Activated CD4-positive, alpha-beta T cell treated with anti-CD3 and anti-CD28 coated beads, Interleukin-2, amount 50 U/mL, for 1 hour (primary cell): ENCODE data around the gene PADI2.

Experiments used
- DNase-seq: peaks from one replicate; pipeline ENCODE4 v3.0.0-alpha.2; 2020

Gene PADI2

GRCh38 chr1:17112076-17112475, 7.2 kb downstream of the PADI2 start:
- no peak for DNase-seq

GRCh38 chr1:17110555-17110926, 8.7 kb downstream of the PADI2 start:
- DNase-seq, result no peak

- no peak for DNase-seq
Measured at GRCh38 chr1:17109892-17110554, 9.2 kb downstream of the PADI2 start.

- no peak for DNase-seq
Measured at GRCh38 chr1:17108786-17109185, 10.5 kb downstream of the PADI2 start.

GRCh38 chr1:17108360-17108759, 10.9 kb downstream of the PADI2 start:
- DNase-seq, result no peak

GRCh38 chr1:17104782-17105181, 14.5 kb downstream of the PADI2 start:
- DNase-seq, result no peak

- DNase-seq, result no peak
Measured at GRCh38 chr1:17102232-17102631, 17.0 kb downstream of the PADI2 start.

- no peak for DNase-seq
Measured at GRCh38 chr1:17101261-17101660, 18.0 kb downstream of the PADI2 start.

GRCh38 chr1:17099616-17100340, 19.5 kb downstream of the PADI2 start:
- no peak for DNase-seq

GRCh38 chr1:17098446-17099317, 20.6 kb downstream of the PADI2 start:
- DNase-seq, result no peak

- DNase-seq, result no peak
Measured at GRCh38 chr1:17097787-17098186, 21.5 kb downstream of the PADI2 start.

GRCh38 chr1:17097147-17097546, 22.1 kb downstream of the PADI2 start:
- DNase-seq, result no peak

- no peak for DNase-seq
Measured at GRCh38 chr1:17096584-17096983, 22.7 kb downstream of the PADI2 start.

- DNase-seq, result no peak
Measured at GRCh38 chr1:17095141-17095540, 24.1 kb downstream of the PADI2 start.

- DNase-seq, result no peak
Measured at GRCh38 chr1:17094664-17095063, 24.6 kb downstream of the PADI2 start.

GRCh38 chr1:17093822-17094393, 25.3 kb downstream of the PADI2 start:
- no peak for DNase-seq

GRCh38 chr1:17091252-17091651, 28.0 kb downstream of the PADI2 start:
- no peak for DNase-seq

- DNase-seq, result no peak
Measured at GRCh38 chr1:17089506-17089905, 29.7 kb downstream of the PADI2 start.

GRCh38 chr1:17086751-17087150, 32.5 kb downstream of the PADI2 start:
- DNase-seq, result no peak

GRCh38 chr1:17084787-17085186, 34.5 kb downstream of the PADI2 start:
- no peak for DNase-seq

- DNase-seq, result no peak
Measured at GRCh38 chr1:17082761-17083160, 36.5 kb downstream of the PADI2 start.

- DNase-seq, result no peak
Measured at GRCh38 chr1:17081439-17081838, 37.8 kb downstream of the PADI2 start.

- DNase-seq, result no peak
Measured at GRCh38 chr1:17080880-17081279, 38.4 kb downstream of the PADI2 start.
